GM12892 (cell line): Measurements from ENCODE around the gene ENOX1.

ENCODE experiments used
- POLR2A ChIP-seq: IDR thresholded peaks from 2 replicates; pipeline ENCODE4 v1.6.1; 2011; ENCODE audit warnings: low read depth, low read length, control low read depth
- TAF1 ChIP-seq: IDR thresholded peaks from 2 replicates; pipeline ENCODE4 v1.6.1; 2011; ENCODE audit warnings: low read depth, mild to moderate bottlenecking, control low read depth, low read length, borderline replicate concordance

- TF ChIP-seq POLR2A: no peak
- no peak for TF ChIP-seq TAF1
Observed at GRCh38 chr13:43473437-43473836, 313.3 kb downstream of the ENOX1 start.
